ENCODE data around the gene SCN2B. TPM values are rescaled to one million over a fixed set of nuclear protein-coding genes. Genes with fewer than 3 reads are reported as not detected.
A peak's percentile ranks its signal among the peaks of the same experiment; 100 is the strongest.
"Not testable (repeated sequence)": the region's sequence is repeated elsewhere in the genome, so short reads cannot be mapped to it uniquely, and the experiment has no call there.

SCN2B gene
- total and polyA plus RNA-seq, 5 experiments from 2014 or later = not detected

GRCh38 chr11:118193910-118194566 lies 17.6 kb upstream of the SCN2B start:
- no peak overlapping the region for H3K4me3 Mint-ChIP-seq
- POLR2A ChIA-PET = interaction anchor here (1.1 kb wide), 1 partner anchor 31 kb away, joined by 3 read pairs; the partner anchor contains the start of gene JAML
- H3K27me3 Mint-ChIP-seq = peaks cover 0 to 2% (median 0%) of the 10 kb centered on the region in 5 donors
- no peak for ATAC-seq
- peaks cover 4 to 73% (median 24%) of the 10 kb centered on the region in 3 donors for H3K36me3 Mint-ChIP-seq
- no peak for DNase-seq
- peak overlapping the region in 4 of 10 donors; percentile 15 to 77 (median 18) for H3K27ac Mint-ChIP-seq
- H3K4me1 Mint-ChIP-seq = peaks cover 0 to 12% (median 11%) of the 10 kb centered on the region in 4 donors
- peaks cover 0 to 5% (median 0%) of the 10 kb centered on the region in 9 donors for H3K9me3 Mint-ChIP-seq

DNA sequence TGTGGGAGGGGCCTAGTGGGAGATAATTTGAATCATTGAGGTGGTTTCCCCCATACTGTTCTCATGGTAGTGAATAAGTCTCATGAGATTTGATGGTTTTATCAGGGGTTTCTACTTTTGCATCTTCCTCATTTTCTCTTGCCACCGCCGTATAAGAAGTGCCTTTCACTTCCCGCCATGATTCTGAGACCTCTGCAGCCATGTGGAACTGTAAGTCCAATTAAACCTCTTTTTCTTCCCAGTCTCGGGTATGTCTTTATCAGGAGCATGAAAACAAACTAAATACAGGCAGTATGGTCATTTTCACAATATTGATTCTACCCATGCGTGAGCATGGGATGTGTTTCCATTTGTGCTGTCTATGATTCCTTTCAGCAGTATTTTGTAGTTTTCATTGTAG lies 16.4 kb upstream of the SCN2B start:
- H3K4me3 Mint-ChIP-seq, DNase-seq, H3K4me1 Mint-ChIP-seq, H3K27me3 Mint-ChIP-seq, POLR2A ChIA-PET, ATAC-seq, H3K9me3 Mint-ChIP-seq: not testable (repeated sequence)
- H3K36me3 Mint-ChIP-seq = peaks cover 4 to 62% (median 21%) of the 10 kb centered on the region in 3 donors
- H3K27ac Mint-ChIP-seq = peak overlapping the region in 6 of 10 donors; percentile 15 to 58 (median 37)

DNA sequence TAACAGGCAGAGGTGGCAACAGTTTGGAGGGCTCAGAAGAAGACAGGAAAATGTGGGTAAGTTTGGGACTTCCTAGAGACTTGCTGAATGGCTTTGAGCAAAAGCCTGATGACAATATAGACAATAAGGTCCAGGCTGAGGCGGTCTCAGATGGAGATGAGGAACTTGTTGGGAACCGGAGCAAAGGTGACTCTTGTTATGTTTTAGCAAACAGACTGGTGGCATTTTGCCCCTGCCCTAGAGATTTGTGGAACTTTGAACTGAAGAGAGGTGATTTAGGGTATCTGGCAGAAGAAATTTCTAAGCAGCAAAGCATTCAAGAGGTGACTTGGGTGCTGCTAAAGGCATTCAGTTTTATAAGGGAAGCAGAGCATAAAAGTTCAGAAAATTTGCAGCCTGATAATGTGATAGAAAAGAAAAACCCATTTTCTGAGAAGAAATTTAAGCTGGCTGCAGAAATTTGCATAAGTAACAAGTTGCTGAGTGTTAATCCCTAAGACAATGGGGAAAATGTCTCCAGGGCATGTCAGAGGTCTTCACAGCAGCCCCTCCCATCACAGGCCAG lies 14.6 kb upstream of the SCN2B start:
- not testable (repeated sequence) for H3K27me3 Mint-ChIP-seq

DNA sequence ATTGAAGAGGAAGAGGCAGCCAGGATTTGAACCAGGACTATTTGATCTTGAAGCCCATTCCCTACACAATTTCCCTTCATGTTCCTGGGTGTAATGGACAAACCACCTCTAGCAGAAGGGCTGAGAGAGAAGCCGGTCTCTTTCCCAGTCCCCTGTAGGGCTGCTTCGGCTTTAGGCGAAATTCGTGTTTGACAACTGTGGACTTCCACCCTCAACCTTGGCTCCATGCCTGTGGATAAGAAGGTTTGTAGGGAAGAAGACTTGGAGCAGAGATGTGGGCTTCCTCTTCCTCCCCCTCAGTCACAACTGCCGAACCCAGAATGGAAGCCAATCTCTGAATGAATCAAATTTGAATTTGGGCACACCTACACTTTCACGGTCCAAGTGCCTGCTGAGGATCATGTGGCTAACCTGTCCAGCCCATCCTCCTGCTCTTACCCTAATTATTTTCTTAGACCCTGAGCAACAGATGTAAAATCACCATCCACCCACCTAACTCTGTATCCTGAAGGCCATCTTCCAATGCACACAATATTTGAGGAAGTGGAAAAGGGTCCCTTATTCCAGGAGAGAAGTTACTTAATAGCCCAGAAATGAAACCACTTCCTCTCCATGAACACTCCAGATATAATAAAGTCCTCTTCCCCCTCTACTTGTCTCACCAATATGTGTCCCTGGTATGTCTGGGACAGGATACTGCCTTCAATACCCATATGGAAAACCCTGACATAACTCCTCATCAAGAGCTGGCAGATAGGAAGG lies 10.1 kb upstream of the SCN2B start:
- Mint-ChIP-seq H3K36me3 (peaks cover 0 to 5% (median 4%) of the 10 kb centered on the region in 3 donors), H3K27ac (no peak overlapping the region), H3K4me1 (peaks cover 0 to 6% (median 4%) of the 10 kb centered on the region in 4 donors), H3K4me3 (no peak overlapping the region), H3K27me3 (peaks cover 7 to 16% (median 9%) of the 10 kb centered on the region in 5 donors), H3K9me3 (peaks cover 0 to 3% (median 0%) of the 10 kb centered on the region in 9 donors)
- no peak for ATAC-seq
- POLR2A ChIA-PET = interaction anchor here (0.5 kb wide), 1 partner anchor 377 kb away, joined by 3 read pairs; no protein-coding TSS in a partner anchor
- DNase-seq = no peak

More for the DNA sequence above, 14.6 kb upstream of the SCN2B start:
- H3K4me1 Mint-ChIP-seq, H3K9me3 Mint-ChIP-seq, H3K4me3 Mint-ChIP-seq, POLR2A ChIA-PET, ATAC-seq, DNase-seq: not testable (repeated sequence)
- H3K36me3 Mint-ChIP-seq = peaks cover 4 to 44% (median 17%) of the 10 kb centered on the region in 3 donors
- H3K27ac Mint-ChIP-seq = peak overlapping the region in 4 of 10 donors; percentile 19 to 69 (median 37)

DNA sequence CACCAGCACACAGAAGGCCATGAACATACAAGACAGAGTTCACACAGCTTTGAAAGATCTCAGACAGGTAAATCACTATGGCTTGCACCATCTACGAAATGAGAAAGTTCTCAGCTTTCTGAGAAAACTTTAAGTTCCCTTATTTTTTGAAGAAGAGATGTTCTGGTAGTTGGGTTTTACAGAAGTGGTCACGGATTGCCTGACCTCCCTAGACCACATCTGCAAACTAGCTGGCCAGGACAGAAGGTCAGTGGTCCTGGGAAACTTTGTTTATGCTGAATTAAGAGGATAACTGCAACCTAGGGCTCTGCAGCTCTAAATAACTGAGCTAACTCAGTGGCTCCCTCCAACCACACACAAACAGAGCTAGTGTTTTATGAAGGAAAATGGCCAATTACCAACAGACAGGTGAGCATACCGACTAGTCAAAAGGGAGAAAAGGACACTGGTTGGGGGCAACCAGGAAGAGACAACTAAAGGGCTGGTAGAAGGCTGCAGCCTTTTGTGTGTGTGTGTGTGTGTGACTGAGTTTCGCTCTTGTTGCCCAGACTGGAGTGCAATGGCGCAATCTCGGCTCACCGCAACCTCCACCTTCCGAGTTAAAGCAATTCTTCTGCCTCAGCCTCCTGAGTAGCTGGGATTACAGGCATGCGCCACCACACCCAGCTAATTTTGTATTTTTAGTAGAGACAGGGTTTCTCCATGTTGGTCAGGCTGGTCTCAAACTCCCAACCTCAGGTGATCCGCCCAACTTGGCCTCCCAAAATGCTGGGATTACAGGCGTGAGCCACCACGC lies 8.5 kb upstream of the SCN2B start:
- peaks cover 0 to 6% (median 4%) of the 10 kb centered on the region in 4 donors for H3K4me1 Mint-ChIP-seq
- POLR2A ChIA-PET = no interaction called here
- ATAC-seq = no peak
- H3K9me3 Mint-ChIP-seq = no peaks in the 10 kb centered on the region
- no peak overlapping the region for H3K27ac Mint-ChIP-seq
- peaks cover 7 to 18% (median 9%) of the 10 kb centered on the region in 5 donors for H3K27me3 Mint-ChIP-seq
- H3K4me3 Mint-ChIP-seq = peak overlapping the region in 1 of 10 donors; percentile 16
- no peaks in the 10 kb centered on the region for H3K36me3 Mint-ChIP-seq
- no peak for DNase-seq

DNA sequence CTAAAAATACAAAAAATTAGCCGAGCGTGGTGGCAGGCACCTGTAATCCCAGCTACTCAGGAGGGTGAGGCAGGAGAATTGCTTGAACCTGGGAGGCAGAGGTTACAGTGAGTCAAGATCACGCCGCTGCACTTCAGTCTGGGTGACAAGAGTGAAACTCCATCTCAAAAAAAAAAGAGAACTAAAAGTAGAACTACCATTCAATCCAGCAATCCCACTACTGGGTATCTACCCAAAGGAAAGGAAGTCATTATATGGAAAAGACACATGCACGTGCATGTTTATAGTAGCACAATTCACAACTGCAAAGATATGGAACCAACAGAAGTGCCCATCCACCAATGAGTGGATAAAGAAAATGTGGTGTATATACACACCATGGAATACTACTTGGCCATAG lies 7.3 kb upstream of the SCN2B start:
- not testable (repeated sequence) for H3K4me1 Mint-ChIP-seq, ATAC-seq, H3K9me3 Mint-ChIP-seq, H3K36me3 Mint-ChIP-seq, H3K4me3 Mint-ChIP-seq, DNase-seq, H3K27ac Mint-ChIP-seq
- POLR2A ChIA-PET = interaction anchor here (0.6 kb wide), 1 partner anchor 333 kb away, joined by 6 read pairs; no protein-coding TSS in a partner anchor
- H3K27me3 Mint-ChIP-seq = peaks cover 5 to 20% (median 13%) of the 10 kb centered on the region in 5 donors

- ATAC-seq = peak; percentile 35 to 48
Observed at GRCh38 chr11:118180300-118180703, 3.9 kb upstream of the SCN2B start.

DNA sequence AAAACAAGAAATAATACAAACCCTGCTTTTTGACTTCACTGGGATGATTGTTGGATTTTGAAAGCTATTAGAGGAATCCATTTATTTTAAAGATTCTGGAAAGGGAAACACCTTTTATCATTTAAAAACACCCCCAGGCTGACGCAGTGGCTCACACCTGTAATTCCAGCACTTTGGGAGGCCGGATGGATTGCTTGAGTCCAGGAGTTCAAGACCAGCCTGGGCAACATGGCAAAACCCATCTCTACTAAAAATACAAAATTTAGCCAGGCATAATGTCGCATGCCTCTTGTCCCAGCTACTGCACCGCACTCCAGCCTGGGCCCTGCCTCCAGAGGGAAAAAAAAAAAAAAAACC lies 317 bp upstream of the SCN2B start:
- DNase-seq (no peak), ATAC-seq (no peak)
- no peaks in the 10 kb centered on the region for H3K36me3 Mint-ChIP-seq
- H3K4me3 Mint-ChIP-seq = no peak overlapping the region
- POLR2A ChIA-PET = no interaction called here
- no peak overlapping the region for H3K27ac Mint-ChIP-seq
- H3K9me3 Mint-ChIP-seq = no peaks in the 10 kb centered on the region
- H3K27me3 Mint-ChIP-seq = peaks cover 0 to 19% (median 4%) of the 10 kb centered on the region in 5 donors
- peaks cover under 1 to 4% (median 1%) of the 10 kb centered on the region in 4 donors for H3K4me1 Mint-ChIP-seq

More at GRCh38 chr11:118180300-118180703, 3.9 kb upstream of the SCN2B start:
- POLR2A ChIA-PET = interaction anchor here (1.2 kb wide), 1 partner anchor 9 kb away, joined by 3 read pairs; no protein-coding TSS in a partner anchor
- Mint-ChIP-seq H3K9me3 (no peaks in the 10 kb centered on the region), H3K27ac (no peak overlapping the region), H3K36me3 (no peaks in the 10 kb centered on the region), H3K27me3 (peaks cover 7 to 23% (median 18%) of the 10 kb centered on the region in 5 donors), H3K4me1 (peaks cover 0 to 2% (median under 1%) of the 10 kb centered on the region in 4 donors), H3K4me3 (no peak overlapping the region)
- peak in 1 of 10 donors; percentile 33 for DNase-seq

- DNase-seq (no peak), ATAC-seq (no peak)
- Mint-ChIP-seq H3K27ac (peak overlapping the region in 1 of 10 donors; percentile 53), H3K4me1 (peaks cover 2 to 7% (median 4%) of the 10 kb centered on the region in 4 donors), H3K9me3 (no peaks in the 10 kb centered on the region), H3K27me3 (peaks cover 0 to 19% (median 5%) of the 10 kb centered on the region in 5 donors), H3K36me3 (no peaks in the 10 kb centered on the region), H3K4me3 (no peak overlapping the region)
- POLR2A ChIA-PET = interaction anchor here (0.5 kb wide), 1 partner anchor 688 kb away, joined by 5 read pairs; no protein-coding TSS in a partner anchor
Observed at GRCh38 chr11:118175031-118175992, 1.1 kb downstream of the SCN2B start.

DNA sequence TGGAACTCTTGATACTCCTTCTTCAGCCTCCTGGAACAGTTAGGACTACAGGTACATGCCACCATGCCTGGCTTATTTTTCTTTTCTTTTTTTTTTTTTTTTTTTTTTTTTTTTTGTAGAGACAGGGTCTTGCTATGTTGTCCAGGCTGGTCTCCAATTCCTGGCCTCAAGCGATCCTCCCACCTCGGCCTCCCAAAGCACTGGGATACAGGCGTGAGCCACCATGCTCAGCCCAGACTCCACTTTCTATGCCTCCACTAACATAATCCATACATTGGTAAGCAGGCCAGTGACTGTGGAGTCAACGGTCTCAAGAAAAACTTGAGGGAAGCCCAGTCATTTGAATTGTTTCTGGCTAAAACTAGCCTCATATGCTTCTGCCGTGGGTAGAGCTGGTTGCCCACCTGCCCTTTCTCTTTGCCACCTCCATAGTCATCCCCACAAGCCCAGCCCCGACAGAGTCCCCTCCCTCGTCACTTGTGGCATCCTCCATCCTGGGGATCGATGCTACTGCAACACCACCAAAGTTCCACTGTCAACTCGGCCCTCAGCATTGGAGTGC lies 2.4 kb downstream of the SCN2B start:
- H3K27me3 Mint-ChIP-seq = peaks cover 0 to 14% (median 7%) of the 10 kb centered on the region in 5 donors
- H3K36me3 Mint-ChIP-seq = no peaks in the 10 kb centered on the region
- ATAC-seq = no peak
- H3K4me1 Mint-ChIP-seq = peaks cover 2 to 7% (median 5%) of the 10 kb centered on the region in 4 donors
- no peaks in the 10 kb centered on the region for H3K9me3 Mint-ChIP-seq
- peak overlapping the region in 1 of 10 donors; percentile 63 for H3K27ac Mint-ChIP-seq
- H3K4me3 Mint-ChIP-seq = no peak overlapping the region
- no peak for DNase-seq
- POLR2A ChIA-PET = no interaction called here

DNA sequence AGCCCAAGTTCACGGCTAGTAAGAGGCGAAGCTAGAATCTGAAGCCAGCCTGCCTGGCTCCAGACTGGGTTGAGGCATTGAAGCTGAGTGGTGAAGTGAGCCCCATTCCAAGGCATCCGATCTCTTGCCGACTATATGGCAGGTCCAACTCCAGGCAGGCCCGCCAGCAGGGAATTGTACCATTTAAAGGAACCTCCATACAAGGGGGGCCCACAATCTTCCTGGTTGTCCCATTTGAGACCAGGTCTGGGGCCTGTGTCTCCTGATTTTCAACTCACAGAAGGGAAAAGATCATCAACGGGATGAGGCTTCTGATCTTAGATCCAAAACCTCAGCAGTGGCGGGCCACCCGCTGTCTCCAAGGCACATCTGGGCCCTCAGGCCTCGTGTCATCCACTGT lies 4.1 kb downstream of the SCN2B start:
- H3K4me1 Mint-ChIP-seq = peaks cover 2 to 7% (median 5%) of the 10 kb centered on the region in 4 donors
- POLR2A ChIA-PET = interaction anchor here (1.0 to 1.1 kb wide), 2 partner anchors 10 to 178 kb away, joined by 3 read pairs; no protein-coding TSS in a partner anchor
- H3K9me3 Mint-ChIP-seq = no peaks in the 10 kb centered on the region
- DNase-seq (no peak), ATAC-seq (no peak)
- H3K27me3 Mint-ChIP-seq = peaks cover 0 to 14% (median 8%) of the 10 kb centered on the region in 5 donors
- no peaks in the 10 kb centered on the region for H3K36me3 Mint-ChIP-seq
- no peak overlapping the region for H3K4me3 Mint-ChIP-seq
- no peak overlapping the region for H3K27ac Mint-ChIP-seq

Data from naive thymus-derived CD8-positive, alpha-beta T cell (primary cell).